ENCODE results near the gene SYT11.

DNA sequence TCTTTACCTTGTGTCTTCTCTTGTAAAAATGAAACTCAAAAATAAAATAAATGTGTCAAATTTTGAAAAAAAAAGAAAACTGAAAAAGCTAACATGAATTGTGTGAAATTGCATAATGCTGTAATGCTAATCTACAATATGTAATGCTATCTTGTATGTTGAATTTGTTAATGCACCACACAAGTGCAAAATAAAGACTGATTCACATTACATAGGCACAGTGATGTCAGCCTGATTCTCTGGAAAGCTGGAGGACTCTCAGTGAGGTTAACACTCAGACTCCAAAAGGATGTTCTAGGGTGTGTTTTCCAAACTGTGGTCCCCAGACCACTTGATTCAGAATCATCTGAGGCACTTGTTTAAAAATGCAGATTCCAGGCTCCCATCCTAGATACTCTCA is 25.6 kb downstream of the SYT11 start:
- TF ChIP-seq, protein P1, sequence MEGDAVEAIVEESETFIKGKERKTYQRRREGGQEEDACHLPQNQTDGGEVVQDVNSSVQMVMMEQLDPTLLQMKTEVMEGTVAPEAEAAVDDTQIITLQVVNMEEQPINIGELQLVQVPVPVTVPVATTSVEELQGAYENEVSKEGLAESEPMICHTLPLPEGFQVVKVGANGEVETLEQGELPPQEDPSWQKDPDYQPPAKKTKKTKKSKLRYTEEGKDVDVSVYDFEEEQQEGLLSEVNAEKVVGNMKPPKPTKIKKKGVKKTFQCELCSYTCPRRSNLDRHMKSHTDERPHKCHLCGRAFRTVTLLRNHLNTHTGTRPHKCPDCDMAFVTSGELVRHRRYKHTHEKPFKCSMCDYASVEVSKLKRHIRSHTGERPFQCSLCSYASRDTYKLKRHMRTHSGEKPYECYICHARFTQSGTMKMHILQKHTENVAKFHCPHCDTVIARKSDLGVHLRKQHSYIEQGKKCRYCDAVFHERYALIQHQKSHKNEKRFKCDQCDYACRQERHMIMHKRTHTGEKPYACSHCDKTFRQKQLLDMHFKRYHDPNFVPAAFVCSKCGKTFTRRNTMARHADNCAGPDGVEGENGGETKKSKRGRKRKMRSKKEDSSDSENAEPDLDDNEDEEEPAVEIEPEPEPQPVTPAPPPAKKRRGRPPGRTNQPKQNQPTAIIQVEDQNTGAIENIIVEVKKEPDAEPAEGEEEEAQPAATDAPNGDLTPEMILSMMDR (IDR thresholded peaks at IDR 0.05): no peak
- no peak for TF ChIP-seq POLR2A (IDR thresholded peaks at IDR 0.05)

Measured in thyroid gland (tissue), 4 donors.